Neural crest cell (in vitro differentiated cells): Measurements from ENCODE around the gene GALNT17. TPM values are rescaled to one million over a fixed set of nuclear protein-coding genes. Genes with fewer than 3 reads are reported as not detected.

Experiments used
- DNase-seq: peaks from one replicate; pipeline ENCODE4 v3.0.0; 2021; ENCODE audit warnings: low read depth, mixed read lengths, low spot score
- H3K27ac Mint-ChIP-seq: one replicate; pipeline ENCODE4 v1.8.0; 2021; ENCODE audit warnings: mild to moderate bottlenecking, mixed read lengths; ENCODE audit not compliant: unreplicated experiment
- H3K27me3 Mint-ChIP-seq: 2 replicates; pipeline ENCODE4 v1.8.0; 2021; ENCODE audit warnings: low read depth, mild to moderate bottlenecking, mixed read lengths
- H3K36me3 Mint-ChIP-seq: 2 replicates; pipeline ENCODE4 v1.8.0; 2021; ENCODE audit warnings: low read depth, mild to moderate bottlenecking, mixed read lengths
- H3K4me1 Mint-ChIP-seq: 2 replicates; pipeline ENCODE4 v1.8.0; 2021; ENCODE audit warnings: mixed read lengths
- H3K4me3 Mint-ChIP-seq: one replicate; pipeline ENCODE4 v1.8.0; 2021; ENCODE audit warnings: mild to moderate bottlenecking, mixed read lengths
- H3K9me3 Mint-ChIP-seq: 2 replicates; pipeline ENCODE4 v1.8.0; 2021; ENCODE audit warnings: mixed read lengths
- total RNA-seq: library from RNA; stranded (reverse); gene quantifications from 2 replicates; pipeline ENCODE4 v1.2.1, GENCODE V29; 2021
- TF ChIP-seq, protein P1 (sequence below): fragments of 200-600 bp; sonication (generic); conservative IDR thresholded peaks from 2 replicates; pipeline ENCODE4 v1.5.0; 2021; ENCODE audit warnings: antibody characterized with exemption, mild to moderate bottlenecking

GALNT17 gene
- total RNA-seq, 1 donor from 2014 or later = 11.0 TPM

DNA sequence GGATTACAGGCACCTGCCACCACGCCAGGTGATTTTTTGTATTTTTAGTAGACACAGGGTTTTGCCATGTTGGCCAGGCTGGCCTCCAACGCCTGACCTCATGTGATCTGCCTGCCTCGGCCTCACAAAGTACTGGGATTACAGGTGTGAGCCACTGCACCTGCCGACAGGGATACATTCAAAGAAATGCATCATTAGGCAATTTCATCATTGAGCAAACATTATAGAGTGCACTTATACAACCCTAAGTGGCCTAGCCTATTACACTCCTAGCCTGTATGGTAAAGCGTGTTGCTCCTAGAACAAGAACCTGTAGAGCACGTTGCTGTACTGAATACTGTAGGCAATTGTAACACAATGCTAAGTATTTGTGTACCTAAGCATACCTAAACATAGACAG is 350.3 kb downstream of the GALNT17 start:
- no peak overlapping the region for H3K27ac Mint-ChIP-seq
- no peak for DNase-seq
- H3K4me3 Mint-ChIP-seq = no peak overlapping the region
- H3K27me3 Mint-ChIP-seq = no peaks in the 10 kb centered on the region
- TF ChIP-seq, protein P1, sequence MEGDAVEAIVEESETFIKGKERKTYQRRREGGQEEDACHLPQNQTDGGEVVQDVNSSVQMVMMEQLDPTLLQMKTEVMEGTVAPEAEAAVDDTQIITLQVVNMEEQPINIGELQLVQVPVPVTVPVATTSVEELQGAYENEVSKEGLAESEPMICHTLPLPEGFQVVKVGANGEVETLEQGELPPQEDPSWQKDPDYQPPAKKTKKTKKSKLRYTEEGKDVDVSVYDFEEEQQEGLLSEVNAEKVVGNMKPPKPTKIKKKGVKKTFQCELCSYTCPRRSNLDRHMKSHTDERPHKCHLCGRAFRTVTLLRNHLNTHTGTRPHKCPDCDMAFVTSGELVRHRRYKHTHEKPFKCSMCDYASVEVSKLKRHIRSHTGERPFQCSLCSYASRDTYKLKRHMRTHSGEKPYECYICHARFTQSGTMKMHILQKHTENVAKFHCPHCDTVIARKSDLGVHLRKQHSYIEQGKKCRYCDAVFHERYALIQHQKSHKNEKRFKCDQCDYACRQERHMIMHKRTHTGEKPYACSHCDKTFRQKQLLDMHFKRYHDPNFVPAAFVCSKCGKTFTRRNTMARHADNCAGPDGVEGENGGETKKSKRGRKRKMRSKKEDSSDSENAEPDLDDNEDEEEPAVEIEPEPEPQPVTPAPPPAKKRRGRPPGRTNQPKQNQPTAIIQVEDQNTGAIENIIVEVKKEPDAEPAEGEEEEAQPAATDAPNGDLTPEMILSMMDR = no peak
- H3K4me1 Mint-ChIP-seq = peaks cover 9% of the 10 kb centered on the region
- no peaks in the 10 kb centered on the region for H3K9me3 Mint-ChIP-seq
- H3K36me3 Mint-ChIP-seq = no peaks in the 10 kb centered on the region

DNA sequence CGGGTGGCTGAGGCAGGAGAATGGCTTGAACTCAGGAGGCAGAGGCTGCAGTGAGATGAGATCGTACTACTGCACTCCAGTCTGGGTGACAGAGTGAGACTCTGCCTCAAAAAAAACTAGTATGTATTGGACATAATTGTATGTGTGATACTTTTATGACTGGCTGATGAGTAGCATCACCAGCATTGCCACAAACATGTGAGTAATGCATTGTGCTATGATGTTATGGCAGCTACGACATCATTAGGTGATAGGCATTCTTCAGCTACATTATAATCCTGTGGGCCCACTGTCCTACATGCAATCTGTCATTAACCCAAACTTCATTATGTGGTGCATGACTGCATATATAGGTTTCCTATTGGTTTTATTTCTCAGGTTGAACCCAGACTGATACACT is 352.4 kb downstream of the GALNT17 start:
- no peaks in the 10 kb centered on the region for H3K27me3 Mint-ChIP-seq
- H3K4me3 Mint-ChIP-seq = no peak overlapping the region
- TF ChIP-seq, protein P1 = no peak
- H3K4me1 Mint-ChIP-seq = peaks cover 4% of the 10 kb centered on the region
- H3K9me3 Mint-ChIP-seq = no peaks in the 10 kb centered on the region
- H3K36me3 Mint-ChIP-seq = no peaks in the 10 kb centered on the region
- DNase-seq = no peak
- no peak overlapping the region for H3K27ac Mint-ChIP-seq

GRCh38 chr7:71485586-71485985 is 353.6 kb downstream of the GALNT17 start:
- Mint-ChIP-seq H3K4me3 (no peak overlapping the region), H3K27me3 (no peaks in the 10 kb centered on the region), H3K4me1 (no peaks in the 10 kb centered on the region), H3K36me3 (no peaks in the 10 kb centered on the region), H3K27ac (peak overlapping the region; percentile 24), H3K9me3 (no peaks in the 10 kb centered on the region)
- TF ChIP-seq, protein P1 = no peak
- no peak for DNase-seq

DNA sequence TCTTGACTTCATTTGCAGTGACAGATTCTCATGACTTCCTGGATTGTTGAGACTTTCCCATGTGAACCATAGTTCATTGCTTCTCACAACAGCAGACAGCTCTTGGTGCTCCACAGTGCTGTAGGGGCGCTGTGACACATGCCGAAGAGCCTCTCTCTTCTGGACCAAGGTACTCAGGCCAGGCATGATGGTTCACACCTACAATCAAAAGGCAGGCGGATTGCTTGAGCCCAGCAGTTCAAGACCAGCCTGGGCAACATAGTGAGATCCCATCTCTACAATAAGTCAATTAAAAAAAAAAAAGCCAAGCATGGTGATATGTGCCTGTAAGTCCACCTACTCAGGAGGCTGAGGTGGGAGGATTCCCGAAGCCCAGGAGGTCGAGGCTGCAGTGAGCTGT is 354.5 kb downstream of the GALNT17 start:
- no peaks in the 10 kb centered on the region for H3K27me3 Mint-ChIP-seq
- no peak overlapping the region for H3K27ac Mint-ChIP-seq
- no peaks in the 10 kb centered on the region for H3K36me3 Mint-ChIP-seq
- H3K4me1 Mint-ChIP-seq = no peaks in the 10 kb centered on the region
- H3K4me3 Mint-ChIP-seq = no peak overlapping the region
- no peak for DNase-seq
- TF ChIP-seq, protein P1 = no peak
- H3K9me3 Mint-ChIP-seq = no peaks in the 10 kb centered on the region

DNA sequence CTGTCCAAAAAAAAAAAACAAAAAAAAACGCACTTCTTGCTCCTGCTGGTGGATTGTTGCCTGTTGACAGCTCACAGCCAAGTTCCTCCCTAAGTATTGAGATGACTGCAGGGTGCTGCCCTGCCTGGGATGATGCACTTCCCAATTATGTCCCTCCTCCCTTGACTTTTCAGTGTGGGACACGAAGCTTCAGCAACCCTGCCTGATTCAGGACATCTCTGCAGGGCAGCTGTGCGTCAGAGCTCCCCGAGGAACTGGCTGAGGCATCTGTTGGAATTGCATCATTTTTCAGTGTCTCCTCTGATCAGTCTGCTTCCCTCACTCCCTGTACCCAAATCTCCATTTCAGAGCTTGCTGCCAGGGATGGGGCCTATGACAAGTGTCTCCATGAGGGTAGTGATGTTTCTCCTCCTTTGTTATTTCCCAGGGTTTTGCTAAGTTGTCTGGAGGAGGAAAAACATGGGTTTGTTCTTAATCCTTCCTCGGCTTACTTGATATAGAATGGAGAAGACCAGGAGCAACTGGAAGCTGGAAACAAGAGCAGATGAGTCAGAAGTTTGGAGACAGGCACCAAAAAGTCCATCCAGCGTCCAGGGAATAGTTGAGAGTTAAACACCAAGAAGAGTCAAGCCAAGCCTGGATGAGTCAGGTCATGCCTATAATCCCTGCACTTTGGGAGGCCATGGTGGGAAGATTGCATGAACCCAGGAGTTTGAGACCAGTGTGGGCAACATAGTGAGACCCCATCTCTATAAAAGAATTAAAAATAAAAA is 355.1 kb downstream of the GALNT17 start:
- TF ChIP-seq, protein P1 = no peak
- H3K4me1 Mint-ChIP-seq = no peaks in the 10 kb centered on the region
- no peak overlapping the region for H3K4me3 Mint-ChIP-seq
- H3K27me3 Mint-ChIP-seq = no peaks in the 10 kb centered on the region
- no peak overlapping the region for H3K27ac Mint-ChIP-seq
- no peaks in the 10 kb centered on the region for H3K9me3 Mint-ChIP-seq
- no peaks in the 10 kb centered on the region for H3K36me3 Mint-ChIP-seq
- DNase-seq = no peak
